CD8-positive, alpha-beta memory T cell (primary cell): ENCODE measurements around the gene CHD1L. TPM values are rescaled to one million over a fixed set of nuclear protein-coding genes. Genes with fewer than 3 reads are reported as not detected.

Experiments
- CTCF ChIA-PET: fragments of 350-600 bp; sonication (Branson Sonifier 250); formaldehyde crosslinking; loops from one replicate; lab custom pipeline; 2021; ENCODE audit warnings: antibody characterized with exemption; lab: Charles Lee
- POLR2A ChIA-PET: fragments of 350-600 bp; sonication (Branson Sonifier 250); formaldehyde crosslinking; loops from one replicate; lab custom pipeline; 2021; ENCODE audit warnings: antibody characterized with exemption; lab: Charles Lee
- DNase-seq, 5 donors: peaks; one replicate each; pipeline versions ENCODE4 v3.0.0 to v3.0.0-alpha.2; 2020 to 2022; ENCODE audit warnings: mixed read lengths in 1 of 5
- H3K27ac ChIP-seq: one replicate; pipeline ENCODE4 v1.7.0; 2013; ENCODE audit warnings: low read depth, mild to moderate bottlenecking, low read length, moderate library complexity
- H3K27me3 ChIP-seq: 2 replicates; pipeline ENCODE4 v1.7.0; 2013; ENCODE audit warnings: low read length, mild to moderate bottlenecking; ENCODE audit not compliant: insufficient read depth, poor library complexity, severe bottlenecking
- H3K36me3 ChIP-seq: 2 replicates; pipeline ENCODE4 v1.7.0; 2013; ENCODE audit warnings: mild to moderate bottlenecking, low read length, moderate library complexity; ENCODE audit not compliant: insufficient read depth
- H3K4me1 ChIP-seq: 2 replicates; pipeline ENCODE4 v1.7.0; 2013; ENCODE audit warnings: mild to moderate bottlenecking, low read length, moderate library complexity; ENCODE audit not compliant: insufficient read depth
- H3K4me3 ChIP-seq: 2 replicates; pipeline ENCODE4 v1.7.0; 2013; ENCODE audit warnings: mild to moderate bottlenecking, low read length
- H3K9me3 ChIP-seq: 2 replicates; pipeline ENCODE4 v1.7.0; 2013; ENCODE audit warnings: mild to moderate bottlenecking, low read length
- H3K27ac Mint-ChIP-seq, 8 donors: one replicate each; pipeline ENCODE4 v1.8.0; 2020 to 2021; ENCODE audit warnings: mixed read lengths in 8 of 8, mild to moderate bottlenecking in 6 of 8, inconsistent platforms in 3 of 8, moderate library complexity in 3 of 8
- H3K27me3 Mint-ChIP-seq, 2 donors: one replicate each; pipeline ENCODE4 v1.8.0; 2020 to 2021; ENCODE audit warnings: mixed read lengths in 2 of 2, mild to moderate bottlenecking in 1 of 2, moderate library complexity in 1 of 2
- H3K36me3 Mint-ChIP-seq, 3 donors: one replicate each; pipeline ENCODE4 v1.8.0; 2020 to 2021; ENCODE audit warnings: mixed read lengths in 3 of 3, inconsistent platforms in 1 of 3, mild to moderate bottlenecking in 1 of 3
- H3K4me1 Mint-ChIP-seq, 3 donors: one replicate each; pipeline ENCODE4 v1.8.0; 2020 to 2021; ENCODE audit warnings: mixed read lengths in 3 of 3, inconsistent platforms in 1 of 3, mild to moderate bottlenecking in 1 of 3
- H3K4me3 Mint-ChIP-seq, 7 donors: one replicate each; pipeline ENCODE4 v1.8.0; 2020 to 2021; ENCODE audit warnings: mixed read lengths in 7 of 7, mild to moderate bottlenecking in 6 of 7, moderate library complexity in 4 of 7, inconsistent platforms in 2 of 7
- H3K9me3 Mint-ChIP-seq, 5 donors: one replicate each; pipeline ENCODE4 v1.8.0; 2020 to 2022; ENCODE audit warnings: mixed read lengths in 5 of 5, mild to moderate bottlenecking in 3 of 5, moderate library complexity in 2 of 5, inconsistent platforms in 1 of 5
- polyA plus RNA-seq: library from polyadenylated mRNA; unstranded; fragments of 300-500 nt; fragmentation: Illumina TruSeq; gene quantifications from one replicate; pipeline ENCODE4 v1.2.3, GENCODE V29; 2021
- total RNA-seq, 2 experiments: library from RNA; stranded (reverse); gene quantifications; one replicate each; pipeline ENCODE4 v1.2.3, GENCODE V29; 2021

CHD1L gene
- total and polyA plus RNA-seq, 3 experiments from 2014 or later: 21.2 to 52.8 (median 51.2) TPM

DNA sequence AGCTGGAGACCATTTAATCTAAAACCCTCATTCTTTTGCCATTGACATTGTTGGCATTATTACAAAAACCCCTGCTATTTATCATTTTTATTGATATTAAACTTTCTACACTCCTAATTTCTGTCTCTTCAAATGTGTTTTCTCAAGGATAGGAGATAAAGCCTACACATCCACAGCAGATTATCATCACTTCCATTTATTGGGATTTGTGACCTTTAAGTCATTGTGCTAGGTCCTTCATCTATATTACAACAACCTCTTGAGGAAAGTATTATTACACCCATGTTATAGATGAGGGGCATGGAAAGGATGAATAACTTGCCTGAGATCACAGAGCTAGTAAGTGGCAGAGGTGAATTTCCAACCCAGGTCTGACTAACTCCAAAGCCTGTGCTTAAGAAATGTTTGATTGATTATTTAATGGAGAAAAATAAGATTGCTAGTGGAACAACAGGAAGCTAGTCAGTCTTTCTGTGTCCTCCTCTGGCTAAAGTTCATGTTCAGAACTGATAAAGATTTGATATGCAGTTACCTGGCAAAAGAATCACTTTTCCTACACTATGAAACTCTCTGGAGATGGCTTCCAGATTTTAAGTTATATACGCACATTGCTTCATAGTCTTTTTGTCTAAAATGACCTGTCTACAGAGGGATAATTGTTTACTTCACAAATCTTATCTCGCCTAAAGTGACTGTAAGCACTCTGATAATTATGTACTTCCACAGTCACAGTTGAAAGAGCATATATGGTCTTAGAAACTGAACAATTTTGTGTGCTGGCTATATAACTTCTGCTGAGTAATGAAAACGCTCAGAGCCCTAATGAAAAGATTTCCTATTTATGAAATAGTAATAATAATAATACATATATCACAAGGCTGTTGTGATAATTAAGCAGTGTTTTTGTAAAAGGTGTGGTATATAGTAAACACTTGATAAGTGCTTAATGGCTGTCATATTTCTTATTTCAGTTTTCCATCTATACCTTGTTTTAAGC, 32.4 kb upstream of the CHD1L start:
- no peaks in the 10 kb centered on the region for H3K27me3 ChIP-seq
- H3K36me3 ChIP-seq: no peaks in the 10 kb centered on the region
- Mint-ChIP-seq H3K27ac (no peak overlapping the region), H3K27me3 (no peaks in the 10 kb centered on the region), H3K36me3 (peaks cover 0 to 13% (median 5%) of the 10 kb centered on the region in 3 donors), H3K9me3 (no peaks in the 10 kb centered on the region), H3K4me3 (no peak overlapping the region), H3K4me1 (no peaks in the 10 kb centered on the region)
- H3K4me3 ChIP-seq: no peak overlapping the region
- no peaks in the 10 kb centered on the region for H3K4me1 ChIP-seq
- H3K27ac ChIP-seq: no peak overlapping the region
- no peak for DNase-seq
- ChIA-PET POLR2A (no interaction called here), CTCF (no interaction called here)
- no peaks in the 10 kb centered on the region for H3K9me3 ChIP-seq

- no peaks in the 10 kb centered on the region for H3K36me3 ChIP-seq
- no peaks in the 10 kb centered on the region for H3K9me3 ChIP-seq
- H3K9me3 Mint-ChIP-seq: no peaks in the 10 kb centered on the region
- no peaks in the 10 kb centered on the region for H3K4me1 Mint-ChIP-seq
- no peak overlapping the region for H3K4me3 Mint-ChIP-seq
- H3K27ac Mint-ChIP-seq: no peak overlapping the region
- CTCF ChIA-PET: no interaction called here
- no peaks in the 10 kb centered on the region for H3K4me1 ChIP-seq
- no peak for DNase-seq
- H3K4me3 ChIP-seq: no peak overlapping the region
- H3K27me3 Mint-ChIP-seq: no peaks in the 10 kb centered on the region
- POLR2A ChIA-PET: no interaction called here
- H3K27me3 ChIP-seq: no peaks in the 10 kb centered on the region
- no peak overlapping the region for H3K27ac ChIP-seq
- peaks cover 0 to 13% (median 5%) of the 10 kb centered on the region in 3 donors for H3K36me3 Mint-ChIP-seq
Measured at GRCh38 chr1:147210987-147211386, 31.5 kb upstream of the CHD1L start.

GRCh38 chr1:147211577-147211976, 30.9 kb upstream of the CHD1L start:
- H3K36me3 ChIP-seq: no peaks in the 10 kb centered on the region
- no peaks in the 10 kb centered on the region for H3K9me3 ChIP-seq
- H3K4me1 Mint-ChIP-seq: no peaks in the 10 kb centered on the region
- ChIA-PET POLR2A (no interaction called here), CTCF (no interaction called here)
- no peaks in the 10 kb centered on the region for H3K27me3 ChIP-seq
- no peak overlapping the region for H3K27ac ChIP-seq
- no peaks in the 10 kb centered on the region for H3K27me3 Mint-ChIP-seq
- no peak for DNase-seq
- H3K4me3 Mint-ChIP-seq: no peak overlapping the region
- peaks cover 0 to 13% (median 5%) of the 10 kb centered on the region in 3 donors for H3K36me3 Mint-ChIP-seq
- no peaks in the 10 kb centered on the region for H3K9me3 Mint-ChIP-seq
- no peaks in the 10 kb centered on the region for H3K4me1 ChIP-seq
- no peak overlapping the region for H3K27ac Mint-ChIP-seq
- H3K4me3 ChIP-seq: no peak overlapping the region

DNA sequence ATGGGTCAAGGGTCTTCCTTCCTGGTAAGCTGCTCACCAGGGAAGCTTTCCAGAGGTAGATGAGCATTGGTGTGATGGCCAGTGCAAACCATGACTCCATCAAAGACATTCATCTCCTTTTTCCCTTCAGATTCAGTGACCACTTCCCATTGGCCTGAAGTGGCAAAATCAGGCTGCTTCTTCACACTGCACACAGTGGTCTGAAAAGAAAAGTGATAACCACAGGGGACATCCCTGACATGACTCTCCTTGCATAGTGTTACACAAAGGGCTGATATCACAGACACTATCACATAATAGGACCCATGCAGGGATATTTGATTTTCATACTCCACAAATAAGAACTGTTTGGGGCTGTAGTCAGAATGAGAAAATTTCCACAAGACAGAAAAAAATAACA, 29.2 kb upstream of the CHD1L start:
- no peaks in the 10 kb centered on the region for H3K27me3 Mint-ChIP-seq
- peaks cover 0 to 5% (median 4%) of the 10 kb centered on the region in 3 donors for H3K36me3 Mint-ChIP-seq
- H3K9me3 ChIP-seq: no peaks in the 10 kb centered on the region
- no peak overlapping the region for H3K27ac Mint-ChIP-seq
- H3K4me3 Mint-ChIP-seq: no peak overlapping the region
- H3K4me3 ChIP-seq: no peak overlapping the region
- no peaks in the 10 kb centered on the region for H3K36me3 ChIP-seq
- H3K4me1 Mint-ChIP-seq: no peaks in the 10 kb centered on the region
- H3K9me3 Mint-ChIP-seq: no peaks in the 10 kb centered on the region
- ChIA-PET CTCF (no interaction called here), POLR2A (no interaction called here)
- H3K4me1 ChIP-seq: no peaks in the 10 kb centered on the region
- DNase-seq: no peak
- no peaks in the 10 kb centered on the region for H3K27me3 ChIP-seq
- H3K27ac ChIP-seq: no peak overlapping the region

- Mint-ChIP-seq H3K4me3 (no peak overlapping the region), H3K36me3 (peaks cover 0 to 5% (median 4%) of the 10 kb centered on the region in 3 donors)
- CTCF ChIA-PET: no interaction called here
Measured at GRCh38 chr1:147214325-147214724, 28.2 kb upstream of the CHD1L start.

DNA sequence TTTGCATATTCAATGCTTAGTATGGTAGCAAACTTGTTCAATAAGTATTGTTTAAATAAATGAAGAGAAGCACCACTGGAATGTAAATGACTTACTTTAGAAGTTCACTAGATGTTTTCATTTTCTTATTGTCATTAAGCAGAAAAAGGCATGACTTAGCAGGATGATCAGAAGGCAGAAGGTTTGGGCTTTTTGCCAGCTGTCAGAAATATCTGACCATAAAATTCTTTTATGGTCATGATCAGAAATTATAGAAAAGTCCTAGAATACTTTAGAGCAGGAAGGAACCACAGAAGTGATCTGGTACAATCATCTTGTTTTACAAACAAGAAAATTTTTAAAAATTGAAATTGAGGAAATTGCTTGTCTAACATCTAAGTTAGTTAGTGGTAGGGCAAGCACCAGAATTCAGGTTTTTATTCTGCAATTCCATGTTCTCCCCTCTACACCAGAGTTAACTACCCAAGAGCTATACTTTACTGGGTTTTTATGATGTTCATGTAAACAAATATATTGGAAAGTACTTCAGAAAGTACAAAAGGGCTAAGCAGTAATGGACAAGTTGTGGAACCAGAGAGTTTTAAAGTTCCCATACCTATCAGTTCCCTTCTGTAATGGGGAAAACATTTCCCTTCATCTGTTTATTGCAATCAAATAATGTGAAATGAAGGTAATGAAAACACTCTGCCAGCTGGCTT, 27.5 kb upstream of the CHD1L start:
- no peaks in the 10 kb centered on the region for H3K9me3 ChIP-seq
- Mint-ChIP-seq H3K27me3 (no peaks in the 10 kb centered on the region), H3K4me1 (no peaks in the 10 kb centered on the region), H3K4me3 (no peak overlapping the region), H3K27ac (no peak overlapping the region), H3K9me3 (no peaks in the 10 kb centered on the region), H3K36me3 (peaks cover 0 to 5% (median 0%) of the 10 kb centered on the region in 3 donors)
- ChIA-PET POLR2A (no interaction called here), CTCF (no interaction called here)
- no peak for DNase-seq
- no peak overlapping the region for H3K27ac ChIP-seq
- H3K36me3 ChIP-seq: no peaks in the 10 kb centered on the region
- H3K27me3 ChIP-seq: no peaks in the 10 kb centered on the region
- H3K4me3 ChIP-seq: no peak overlapping the region
- H3K4me1 ChIP-seq: no peaks in the 10 kb centered on the region

More at GRCh38 chr1:147214325-147214724, 28.2 kb upstream of the CHD1L start:
- H3K27ac Mint-ChIP-seq: no peak overlapping the region
- no peaks in the 10 kb centered on the region for H3K36me3 ChIP-seq
- no peaks in the 10 kb centered on the region for H3K4me1 ChIP-seq
- no peak overlapping the region for H3K4me3 ChIP-seq
- H3K9me3 Mint-ChIP-seq: no peaks in the 10 kb centered on the region
- no peaks in the 10 kb centered on the region for H3K27me3 Mint-ChIP-seq
- H3K4me1 Mint-ChIP-seq: no peaks in the 10 kb centered on the region
- H3K9me3 ChIP-seq: no peaks in the 10 kb centered on the region
- no peak for DNase-seq
- H3K27me3 ChIP-seq: no peaks in the 10 kb centered on the region
- POLR2A ChIA-PET: no interaction called here
- no peak overlapping the region for H3K27ac ChIP-seq

- no peak overlapping the region for H3K27ac ChIP-seq
- no peaks in the 10 kb centered on the region for H3K36me3 ChIP-seq
- ChIA-PET CTCF (no interaction called here), POLR2A (no interaction called here)
- H3K4me3 Mint-ChIP-seq: no peak overlapping the region
- H3K9me3 ChIP-seq: no peaks in the 10 kb centered on the region
- H3K27ac Mint-ChIP-seq: no peak overlapping the region
- H3K4me1 Mint-ChIP-seq: no peaks in the 10 kb centered on the region
- peaks cover 0 to 5% (median 0%) of the 10 kb centered on the region in 3 donors for H3K36me3 Mint-ChIP-seq
- no peaks in the 10 kb centered on the region for H3K27me3 Mint-ChIP-seq
- no peaks in the 10 kb centered on the region for H3K4me1 ChIP-seq
- H3K27me3 ChIP-seq: no peaks in the 10 kb centered on the region
- H3K9me3 Mint-ChIP-seq: no peaks in the 10 kb centered on the region
- no peak for DNase-seq
- H3K4me3 ChIP-seq: no peak overlapping the region
Measured at GRCh38 chr1:147215540-147215916, 27.0 kb upstream of the CHD1L start.

- Histone ChIP-seq H3K4me3 (no peak overlapping the region), H3K36me3 (no peaks in the 10 kb centered on the region), H3K4me1 (no peaks in the 10 kb centered on the region), H3K27ac (no peak overlapping the region), H3K9me3 (no peaks in the 10 kb centered on the region), H3K27me3 (no peaks in the 10 kb centered on the region)
- Mint-ChIP-seq H3K27me3 (no peaks in the 10 kb centered on the region), H3K36me3 (peaks cover 0 to 5% (median 0%) of the 10 kb centered on the region in 3 donors), H3K4me3 (no peak overlapping the region), H3K27ac (no peak overlapping the region), H3K9me3 (no peaks in the 10 kb centered on the region), H3K4me1 (no peaks in the 10 kb centered on the region)
- ChIA-PET CTCF (no interaction called here), POLR2A (no interaction called here)
- DNase-seq: no peak
Measured at GRCh38 chr1:147216124-147216523, 26.4 kb upstream of the CHD1L start.
